CD14-positive monocyte (primary cell): Measurements from ENCODE around the gene VCPKMT. TPM values are rescaled to one million over a fixed set of nuclear protein-coding genes. Genes with fewer than 3 reads are reported as not detected.
A peak's percentile ranks its signal among the peaks of the same experiment; 100 is the strongest.

Experiments
- DNase-seq, 3 donors: peaks; one replicate each; pipeline ENCODE4 v3.0.0-alpha.2; 2011 to 2022
- H2AFZ ChIP-seq: 2 replicates; pipeline ENCODE4 v1.6.0; 2012; ENCODE audit warnings: mild to moderate bottlenecking, low read depth, low read length, inconsistent platforms; ENCODE audit not compliant: insufficient read depth, poor library complexity, severe bottlenecking
- H3K27ac ChIP-seq, 2 donors: 1 replicate in 1 of 2; 2 replicates in 1 of 2; pipeline ENCODE4 v1.5.1; 2012 to 2013; ENCODE audit warnings: low read length in 2 of 2, control low read depth in 1 of 2, inconsistent platforms in 1 of 2, low read depth in 1 of 2, mild to moderate bottlenecking in 1 of 2
- H3K27me3 ChIP-seq, 2 donors: one replicate each; pipeline versions ENCODE4 v1.6.0 to v1.6.1; 2011 to 2013; ENCODE audit warnings: low read length in 2 of 2; ENCODE audit not compliant: control insufficient read depth in 2 of 2, insufficient read depth in 2 of 2
- H3K36me3 ChIP-seq, 2 donors: replicated peaks in 1 of 2; 1 replicate in 1 of 2; 2 replicates in 1 of 2; pipeline versions ENCODE4 v1.5.1 to v1.6.1; 2012 to 2013; ENCODE audit warnings: low read length in 2 of 2, control low read depth in 1 of 2, inconsistent platforms in 1 of 2, mild to moderate bottlenecking in 1 of 2; ENCODE audit not compliant: insufficient read depth in 2 of 2, control insufficient read depth in 1 of 2
- H3K4me1 ChIP-seq, 2 donors: 1 replicate in 1 of 2; 2 replicates in 1 of 2; pipeline versions ENCODE4 v1.5.1 to v1.6.1; 2012 to 2013; ENCODE audit warnings: low read length in 2 of 2, control low read depth in 1 of 2, inconsistent platforms in 1 of 2, mild to moderate bottlenecking in 1 of 2, moderate library complexity in 1 of 2; ENCODE audit not compliant: insufficient read depth in 2 of 2, control insufficient read depth in 1 of 2
- H3K4me2 ChIP-seq: replicated peaks from 2 replicates; pipeline ENCODE3; 2012; ENCODE audit warnings: low read length, moderate library complexity, mild to moderate bottlenecking; ENCODE audit not compliant: poor library complexity, severe bottlenecking; ENCODE audit errors: extremely low read depth
- H3K4me3 ChIP-seq, 3 experiments: fragments of 200-600 bp in 1 of 3; sonication (generic) in 1 of 3; replicated peaks in 1 of 3; 1 replicate in 2 of 3; 2 replicates in 1 of 3; pipeline ENCODE4 v1.5.1; 2011 to 2013; ENCODE audit warnings: low read length in 3 of 3, mild to moderate bottlenecking in 3 of 3, control low read depth in 2 of 3, low read depth in 2 of 3, inconsistent platforms in 1 of 3, moderate library complexity in 1 of 3
- H3K79me2 ChIP-seq: 2 replicates; pipeline ENCODE4 v1.6.0; 2012; ENCODE audit warnings: mild to moderate bottlenecking, control low read depth, inconsistent platforms, low read length, moderate library complexity; ENCODE audit not compliant: insufficient read depth
- H3K9ac ChIP-seq: 2 replicates; pipeline ENCODE4 v1.6.0; 2017; ENCODE audit warnings: low read length, mild to moderate bottlenecking; ENCODE audit not compliant: insufficient read depth, poor library complexity, severe bottlenecking
- H3K9me3 ChIP-seq, 2 donors: replicated peaks in 1 of 2; 1 replicate in 1 of 2; 2 replicates in 1 of 2; pipeline versions ENCODE4 v1.5.1 to v1.6.1; 2012 to 2013; ENCODE audit warnings: low read length in 2 of 2, control low read depth in 1 of 2; ENCODE audit not compliant: control insufficient read depth in 1 of 2, insufficient read depth in 1 of 2
- H4K20me1 ChIP-seq: 2 replicates; pipeline ENCODE4 v1.6.0; 2012; ENCODE audit warnings: mild to moderate bottlenecking, low read length, control low read depth, moderate library complexity; ENCODE audit not compliant: insufficient read depth
- H3K27ac Mint-ChIP-seq, 7 donors: one replicate each; pipeline ENCODE4 v1.8.0; 2020; ENCODE audit warnings: mild to moderate bottlenecking in 7 of 7, mixed read lengths in 7 of 7, moderate library complexity in 6 of 7, inconsistent platforms in 2 of 7
- H3K27me3 Mint-ChIP-seq, 3 donors: one replicate each; pipeline ENCODE4 v1.8.0; 2021 to 2022; ENCODE audit warnings: low read depth in 3 of 3, mild to moderate bottlenecking in 3 of 3, mixed read lengths in 3 of 3, moderate library complexity in 3 of 3, inconsistent platforms in 1 of 3
- H3K36me3 Mint-ChIP-seq, 2 donors: one replicate each; pipeline ENCODE4 v1.8.0; 2020; ENCODE audit warnings: mixed read lengths in 2 of 2, inconsistent platforms in 1 of 2, mild to moderate bottlenecking in 1 of 2
- H3K4me1 Mint-ChIP-seq: one replicate; pipeline ENCODE4 v1.8.0; 2020; ENCODE audit warnings: mild to moderate bottlenecking, mixed read lengths
- H3K4me3 Mint-ChIP-seq, 2 donors: one replicate each; pipeline ENCODE4 v1.8.0; 2020; ENCODE audit warnings: mild to moderate bottlenecking in 2 of 2, mixed read lengths in 2 of 2, moderate library complexity in 1 of 2
- H3K9me3 Mint-ChIP-seq, 7 donors: one replicate each; pipeline ENCODE4 v1.8.0; 2020 to 2022; ENCODE audit warnings: mixed read lengths in 7 of 7, mild to moderate bottlenecking in 6 of 7, moderate library complexity in 6 of 7, inconsistent platforms in 2 of 7
- WGBS: methylation state at CpG from one replicate; pipeline ENCODE4 v1.1.5; 2013; ENCODE audit warnings: missing lambda C conversion rate; ENCODE audit not compliant: insufficient coverage; 5-methylcytosine and 5-hydroxymethylcytosine counted together
- intact Hi-C, 2 donors: fragments of 100-400 bp; cut with micrococcal nuclease; formaldehyde crosslinking; loops; one replicate each; pipeline versions ENCODE4 v1.15.0 to v1.15.1; 2023
- polyA plus RNA-seq, 3 donors: library from polyadenylated mRNA; depleted of rRNA in 1 of 3; unstranded in 2 of 3; stranded (reverse) in 1 of 3; fragments of 300-500 nt in 2 of 3; fragments of >200 nt in 1 of 3; fragmentation: Illumina TruSeq in 2 of 3; gene quantifications; 1 replicate in 2 of 3; 2 replicates in 1 of 3; pipeline ENCODE4 v1.2.3, GENCODE V29; 2012 to 2021
- TF ChIP-seq, protein P1 (sequence below): fragments of 200-600 bp; IDR thresholded peaks from one replicate; pipeline ENCODE4 v1.8.0; 2022; ENCODE audit warnings: antibody characterized with exemption, mild to moderate bottlenecking

The VCPKMT gene
- polyA plus RNA-seq, 3 donors = 3.4 to 14.2 (median 3.5) TPM

DNA sequence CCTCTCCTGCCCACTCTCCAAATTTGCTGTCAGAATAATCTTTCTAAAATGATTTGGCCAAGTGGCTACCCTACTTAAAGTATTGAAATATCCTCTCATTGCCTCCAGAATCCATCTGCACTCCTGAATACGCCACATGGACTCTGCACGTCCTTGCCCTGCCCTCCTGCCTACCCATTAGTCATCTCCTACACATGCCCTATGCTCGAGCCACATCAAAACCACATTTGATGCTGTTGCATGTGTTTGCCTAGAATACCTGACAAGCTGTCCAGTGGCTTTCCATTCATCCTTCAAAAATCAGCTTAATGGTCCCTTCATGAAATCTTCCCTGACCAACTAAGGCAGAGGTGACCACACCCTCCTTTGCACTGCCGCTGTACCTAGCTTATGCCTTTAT lies 17.0 kb downstream of the VCPKMT start:
- no peaks in the 10 kb centered on the region for H3K36me3 ChIP-seq
- no peaks in the 10 kb centered on the region for H3K9me3 ChIP-seq
- Mint-ChIP-seq H3K36me3 (peaks cover 15 to 20% of the 10 kb centered on the region in 2 donors), H3K27ac (peak overlapping the region in 5 of 7 donors; percentile 7 to 42 (median 10)), H3K4me1 (peaks cover 20% of the 10 kb centered on the region), H3K4me3 (no peak overlapping the region), H3K9me3 (no peaks in the 10 kb centered on the region), H3K27me3 (peaks cover 0 to 2% (median 0%) of the 10 kb centered on the region in 3 donors)
- H3K4me3 ChIP-seq = no peak overlapping the region
- no peak overlapping the region for H3K9ac ChIP-seq
- no peaks in the 10 kb centered on the region for H4K20me1 ChIP-seq
- no peak for DNase-seq
- intact Hi-C loops = no loop called here
- H2AFZ ChIP-seq = no peak overlapping the region
- H3K27ac ChIP-seq = no peak overlapping the region
- no peaks in the 10 kb centered on the region for H3K79me2 ChIP-seq
- TF ChIP-seq, protein P1, sequence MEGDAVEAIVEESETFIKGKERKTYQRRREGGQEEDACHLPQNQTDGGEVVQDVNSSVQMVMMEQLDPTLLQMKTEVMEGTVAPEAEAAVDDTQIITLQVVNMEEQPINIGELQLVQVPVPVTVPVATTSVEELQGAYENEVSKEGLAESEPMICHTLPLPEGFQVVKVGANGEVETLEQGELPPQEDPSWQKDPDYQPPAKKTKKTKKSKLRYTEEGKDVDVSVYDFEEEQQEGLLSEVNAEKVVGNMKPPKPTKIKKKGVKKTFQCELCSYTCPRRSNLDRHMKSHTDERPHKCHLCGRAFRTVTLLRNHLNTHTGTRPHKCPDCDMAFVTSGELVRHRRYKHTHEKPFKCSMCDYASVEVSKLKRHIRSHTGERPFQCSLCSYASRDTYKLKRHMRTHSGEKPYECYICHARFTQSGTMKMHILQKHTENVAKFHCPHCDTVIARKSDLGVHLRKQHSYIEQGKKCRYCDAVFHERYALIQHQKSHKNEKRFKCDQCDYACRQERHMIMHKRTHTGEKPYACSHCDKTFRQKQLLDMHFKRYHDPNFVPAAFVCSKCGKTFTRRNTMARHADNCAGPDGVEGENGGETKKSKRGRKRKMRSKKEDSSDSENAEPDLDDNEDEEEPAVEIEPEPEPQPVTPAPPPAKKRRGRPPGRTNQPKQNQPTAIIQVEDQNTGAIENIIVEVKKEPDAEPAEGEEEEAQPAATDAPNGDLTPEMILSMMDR = no peak
- no peak overlapping the region for H3K4me2 ChIP-seq
- peaks cover 18 to 21% of the 10 kb centered on the region in 2 donors for H3K4me1 ChIP-seq
- H3K27me3 ChIP-seq = no peaks in the 10 kb centered on the region
- WGBS = 96% methylated on average over 3 of the region's 4 CpGs

DNA sequence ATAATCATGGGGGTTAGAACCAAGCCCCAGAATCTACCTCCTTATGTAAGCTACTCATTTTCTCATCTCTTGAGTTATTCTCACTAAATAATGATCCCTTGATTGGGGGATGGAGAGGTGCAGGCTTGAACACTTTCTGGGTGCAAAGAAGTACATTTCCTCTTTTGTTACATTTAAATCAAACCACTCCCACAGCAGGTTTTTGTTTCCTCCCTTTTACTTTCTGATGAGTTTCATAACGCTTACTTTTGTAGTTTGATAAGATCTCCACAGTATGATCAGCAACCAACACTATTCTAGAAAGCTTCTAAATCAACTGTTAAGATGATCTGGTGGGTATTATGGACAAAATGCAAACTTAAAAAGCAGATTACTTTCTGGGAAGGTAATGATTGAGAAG lies 20.5 kb downstream of the VCPKMT start:
- Mint-ChIP-seq H3K4me3 (peak overlapping the region in 1 of 2 donors; percentile 35), H3K4me1 (peaks cover 26% of the 10 kb centered on the region), H3K36me3 (peaks cover 15 to 16% of the 10 kb centered on the region in 2 donors), H3K27me3 (peaks cover 0 to 2% (median 1%) of the 10 kb centered on the region in 3 donors), H3K9me3 (no peaks in the 10 kb centered on the region), H3K27ac (peak overlapping the region; percentile 25 to 79 (median 54))
- TF ChIP-seq, protein P1 = no peak
- DNase-seq = no peak
- Histone ChIP-seq H3K4me3 (no peak overlapping the region), H2AFZ (no peak overlapping the region), H3K79me2 (no peaks in the 10 kb centered on the region), H3K9me3 (no peaks in the 10 kb centered on the region), H3K4me2 (peak overlapping the region; percentile 19), H3K27me3 (no peaks in the 10 kb centered on the region), H4K20me1 (no peaks in the 10 kb centered on the region), H3K27ac (peak overlapping the region in 1 of 2 donors; percentile 51), H3K9ac (no peak overlapping the region), H3K36me3 (no peaks in the 10 kb centered on the region), H3K4me1 (peaks cover 23 to 24% of the 10 kb centered on the region in 2 donors)
- WGBS = no CpG with 5 or more reads among the region's 1 CpG
- intact Hi-C loops = no loop called here
